Fibroblast of skin of scalp (primary cell): ENCODE results near the gene CLCN5.
A peak's percentile ranks its signal among the peaks of the same experiment; 100 is the strongest.

Experiments used
- DNase-seq: peaks from one replicate; pipeline ENCODE4 v3.0.0-alpha.2; 2013

Gene CLCN5

GRCh38 chrX:49934148-49934547 lies 11.8 kb downstream of the CLCN5 start:
- DNase-seq: no peak

- no peak for DNase-seq
Measured at GRCh38 chrX:49934729-49935128, 12.3 kb downstream of the CLCN5 start.

- DNase-seq: no peak
Measured at GRCh38 chrX:49947781-49948180, 25.4 kb downstream of the CLCN5 start.

- DNase-seq: no peak
Measured at GRCh38 chrX:49949961-49950360, 27.6 kb downstream of the CLCN5 start.

GRCh38 chrX:49951524-49952193 lies 29.3 kb downstream of the CLCN5 start:
- DNase-seq: no peak

GRCh38 chrX:49956313-49956712 lies 33.9 kb downstream of the CLCN5 start:
- DNase-seq: no peak

- no peak for DNase-seq
Measured at GRCh38 chrX:49958727-49959485, 36.5 kb downstream of the CLCN5 start.

- DNase-seq: no peak
Measured at GRCh38 chrX:49959602-49960001, 37.2 kb downstream of the CLCN5 start.

- DNase-seq: no peak
Measured at GRCh38 chrX:49960061-49960460, 37.7 kb downstream of the CLCN5 start.

GRCh38 chrX:49970674-49971073 lies 48.3 kb downstream of the CLCN5 start:
- no peak for DNase-seq

GRCh38 chrX:49972328-49972860 lies 50.0 kb downstream of the CLCN5 start:
- no peak for DNase-seq

GRCh38 chrX:49976682-49977197 lies 54.3 kb downstream of the CLCN5 start:
- no peak for DNase-seq

GRCh38 chrX:49977319-49978090 lies 55.1 kb downstream of the CLCN5 start:
- no peak for DNase-seq

- no peak for DNase-seq
Measured at GRCh38 chrX:49978176-49978575, 55.8 kb downstream of the CLCN5 start.

GRCh38 chrX:49986058-49986457 lies 63.7 kb downstream of the CLCN5 start:
- DNase-seq: no peak

GRCh38 chrX:49987651-49988050 lies 65.3 kb downstream of the CLCN5 start:
- DNase-seq: no peak

GRCh38 chrX:49988143-49988542 lies 65.7 kb downstream of the CLCN5 start:
- no peak for DNase-seq

- no peak for DNase-seq
Measured at GRCh38 chrX:49991758-49992157, 69.4 kb downstream of the CLCN5 start.

- DNase-seq: no peak
Measured at GRCh38 chrX:49992853-49993252, 70.5 kb downstream of the CLCN5 start.

GRCh38 chrX:49993661-49994060 lies 71.3 kb downstream of the CLCN5 start:
- DNase-seq: no peak

- peak; percentile 75 for DNase-seq
Measured at GRCh38 chrX:49995107-49995731, 72.8 kb downstream of the CLCN5 start.

GRCh38 chrX:49995795-49996455 lies 73.5 kb downstream of the CLCN5 start:
- peak; percentile 7 for DNase-seq
